GM12875 (cell line): ENCODE data around the gene SASH1.

ENCODE experiments used
- H3K4me3 ChIP-seq: one replicate; pipeline ENCODE4 v1.5.1; 2011; ENCODE audit warnings: low read depth, low read length, control low read depth
- CTCF ChIP-seq: IDR thresholded peaks from 2 replicates; pipeline ENCODE4 v1.5.1; 2011; ENCODE audit warnings: low read depth, mild to moderate bottlenecking, control low read depth, inconsistent platforms, low read length, moderate library complexity, borderline replicate concordance; ENCODE audit not compliant: insufficient read depth

Gene SASH1

GRCh38 chr6:148303616-148304015 is 39.0 kb upstream of the SASH1 start:
- no peak for TF ChIP-seq CTCF
- H3K4me3 ChIP-seq: no peak overlapping the region

GRCh38 chr6:148304976-148305375 is 37.7 kb upstream of the SASH1 start:
- H3K4me3 ChIP-seq: no peak overlapping the region
- no peak for TF ChIP-seq CTCF

DNA sequence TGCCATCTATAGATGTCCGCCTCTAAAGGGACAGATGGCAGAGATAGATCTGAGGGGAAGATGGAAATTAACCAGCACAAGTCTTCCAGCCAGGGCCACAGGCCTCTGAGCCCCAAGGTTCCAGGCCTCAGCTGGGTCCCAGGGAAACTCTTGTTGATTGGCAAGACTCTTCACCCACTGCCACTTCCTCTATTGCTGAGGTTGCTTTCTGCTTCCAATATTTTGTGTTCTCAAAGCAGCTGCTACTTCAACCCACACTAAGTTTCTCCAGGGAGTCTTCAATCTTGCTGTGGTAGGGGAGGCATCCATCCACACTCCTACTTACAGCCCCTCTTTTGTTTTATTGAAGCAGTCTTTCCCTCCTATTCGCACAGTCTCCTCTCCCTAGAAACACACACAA is 36.4 kb upstream of the SASH1 start:
- no peak overlapping the region for H3K4me3 ChIP-seq
- no peak for TF ChIP-seq CTCF

GRCh38 chr6:148307405-148307804 is 35.2 kb upstream of the SASH1 start:
- no peak overlapping the region for H3K4me3 ChIP-seq
- no peak for TF ChIP-seq CTCF

DNA sequence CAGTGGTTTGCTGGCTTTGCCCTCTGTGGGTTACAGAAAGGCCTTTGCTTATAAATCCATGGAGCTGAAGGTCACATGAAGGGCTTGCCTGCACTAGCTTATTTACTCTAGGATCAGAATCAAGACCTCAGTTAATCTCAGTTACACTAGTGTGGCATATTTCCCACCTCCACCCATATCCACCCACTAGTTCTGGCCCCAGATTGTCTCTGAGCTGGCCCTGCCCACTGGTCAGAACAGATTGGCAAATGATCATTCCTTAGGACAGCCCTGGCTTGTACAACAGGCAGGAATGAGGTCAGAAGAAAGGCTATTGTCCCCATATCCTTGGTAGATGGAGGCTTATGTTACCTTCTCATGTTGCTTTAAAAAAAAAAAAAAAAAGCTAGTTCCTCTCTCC is 33.3 kb upstream of the SASH1 start:
- no peak overlapping the region for H3K4me3 ChIP-seq
- no peak for TF ChIP-seq CTCF

- no peak for TF ChIP-seq CTCF
- H3K4me3 ChIP-seq: no peak overlapping the region
Measured at GRCh38 chr6:148311966-148312669, 30.5 kb upstream of the SASH1 start.

DNA sequence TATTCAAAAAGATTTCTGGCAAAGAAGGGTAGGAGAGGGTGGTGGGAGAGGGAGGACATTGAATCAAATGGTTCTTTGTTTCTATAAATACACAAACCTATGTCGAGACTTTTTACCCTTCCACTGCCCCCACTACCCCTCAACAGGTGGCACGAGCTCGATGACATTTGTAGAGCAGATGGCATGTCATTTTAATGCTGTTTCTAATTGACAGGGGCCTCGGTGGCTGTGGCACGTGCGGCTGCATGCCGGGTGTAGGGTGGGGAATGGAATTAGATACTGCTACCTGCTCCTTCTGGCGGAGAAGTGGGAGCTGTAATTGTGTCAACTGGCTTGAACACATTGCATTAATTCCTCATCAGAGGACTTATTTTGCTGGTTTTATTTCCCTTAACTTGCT is 29.1 kb upstream of the SASH1 start:
- TF ChIP-seq CTCF: no peak

More for the DNA sequence above, 29.1 kb upstream of the SASH1 start:
- no peak overlapping the region for H3K4me3 ChIP-seq
